RWPE2 (cell line): ENCODE data around the gene TAOK1.
A peak's percentile ranks its signal among the peaks of the same experiment; 100 is the strongest.

Experiments used
- ATAC-seq: fragments of 200-7000 bp; cut with Tn5 transposase; 3 replicates; pipeline ENCODE4 v1.9.1; 2021; ENCODE audit warnings: low read depth
- DNase-seq: peaks from one replicate; pipeline ENCODE4 v3.0.0-alpha.2; 2020; ENCODE audit warnings: low spot score
- H3K27ac ChIP-seq: fragments of 450-650 bp; 2 replicates; pipeline ENCODE4 v1.5.1; 2017; ENCODE audit warnings: mild to moderate bottlenecking; ENCODE audit not compliant: poor library complexity, severe bottlenecking
- H3K27me3 ChIP-seq: fragments of 250-450 bp; sonication (Bioruptor Pico); 2 replicates; pipeline ENCODE4 v1.5.1; 2021; ENCODE audit warnings: mild to moderate bottlenecking, moderate library complexity; ENCODE audit not compliant: insufficient read depth, poor library complexity, severe bottlenecking
- H3K36me3 ChIP-seq: fragments of 250-450 bp; sonication (Bioruptor Pico); 2 replicates; pipeline ENCODE4 v1.5.1; 2020; ENCODE audit warnings: low read depth, mild to moderate bottlenecking, moderate library complexity
- H3K4me1 ChIP-seq: fragments of 250-450 bp; sonication (Bioruptor Pico); 2 replicates; pipeline ENCODE4 v1.5.1; 2021; ENCODE audit warnings: mild to moderate bottlenecking, moderate library complexity; ENCODE audit not compliant: insufficient read depth, poor library complexity, severe bottlenecking
- H3K4me3 ChIP-seq: fragments of 250-450 bp; sonication (Bioruptor Pico); 2 replicates; pipeline ENCODE4 v1.5.1; 2021; ENCODE audit warnings: mild to moderate bottlenecking, moderate library complexity; ENCODE audit not compliant: severe bottlenecking
- H3K9me3 ChIP-seq: fragments of 250-450 bp; sonication (Bioruptor Pico); 2 replicates; pipeline ENCODE4 v1.5.1; 2021; ENCODE audit warnings: mild to moderate bottlenecking, moderate library complexity; ENCODE audit not compliant: severe bottlenecking
- CTCF ChIP-seq: fragments of 450-650 bp; IDR thresholded peaks from one replicate; pipeline ENCODE4 v1.5.1; 2017; ENCODE audit warnings: mild to moderate bottlenecking, moderate library complexity; ENCODE audit not compliant: poor library complexity, severe bottlenecking

Gene TAOK1

GRCh38 chr17:29389982-29390850 lies at the start of gene TAOK1:
Gene TAOK1, plus strand, starts transcription at chr17:29390363. Its CDS starts 61,186 bp downstream, at chr17:29451549.
- no peak for TF ChIP-seq CTCF
- Histone ChIP-seq H3K27ac (peak within 1 kb of the TSS; percentile 74), H3K4me3 (peak within 1 kb of the TSS; percentile 82), H3K36me3 (peaks cover 11% of the 10 kb centered on the region), H3K27me3 (no peaks in the 10 kb centered on the region), H3K4me1 (peaks cover 23% of the 10 kb centered on the region), H3K9me3 (no peaks in the 10 kb centered on the region)
- ATAC-seq = peak; percentile 86
- DNase-seq = peak; percentile 98

- no peak for DNase-seq
- Histone ChIP-seq H3K4me3 (no peak overlapping the region), H3K4me1 (no peaks in the 10 kb centered on the region), H3K9me3 (no peaks in the 10 kb centered on the region), H3K36me3 (no peaks in the 10 kb centered on the region), H3K27me3 (peaks cover 13% of the 10 kb centered on the region), H3K27ac (no peak overlapping the region)
- ATAC-seq = no peak
- no peak for TF ChIP-seq CTCF
Measured at GRCh38 chr17:29341726-29342125, 48.4 kb upstream of the TAOK1 start.

- no peaks in the 10 kb centered on the region for H3K36me3 ChIP-seq
- peaks cover 13% of the 10 kb centered on the region for H3K27me3 ChIP-seq
- H3K4me1 ChIP-seq = no peaks in the 10 kb centered on the region
- ATAC-seq (no peak), DNase-seq (no peak)
- TF ChIP-seq CTCF = no peak
- no peak overlapping the region for H3K4me3 ChIP-seq
- no peak overlapping the region for H3K27ac ChIP-seq
- no peaks in the 10 kb centered on the region for H3K9me3 ChIP-seq
Measured at GRCh38 chr17:29342158-29342765, 47.9 kb upstream of the TAOK1 start.

- Histone ChIP-seq H3K27ac (no peak overlapping the region), H3K9me3 (no peaks in the 10 kb centered on the region), H3K27me3 (peaks cover 13% of the 10 kb centered on the region), H3K4me3 (no peak overlapping the region), H3K4me1 (no peaks in the 10 kb centered on the region), H3K36me3 (no peaks in the 10 kb centered on the region)
- ATAC-seq = no peak
- DNase-seq = no peak
- no peak for TF ChIP-seq CTCF
Measured at GRCh38 chr17:29344201-29344856, 45.8 kb upstream of the TAOK1 start.
